Left cardiac atrium (tissue), 4 donors: ENCODE data around the gene LHFPL2. TPM values are rescaled to one million over a fixed set of nuclear protein-coding genes. Genes with fewer than 3 reads are reported as not detected.
"Not testable (repeated sequence)": the region's sequence is repeated elsewhere in the genome, so short reads cannot be mapped to it uniquely, and the experiment has no call there.

Experiments used
- ATAC-seq, 2 donors: fragments of 200-7000 bp; cut with Tn5 transposase; one replicate each; pipeline ENCODE4 v1.9.1; 2020; ENCODE audit warnings: mild to moderate bottlenecking in 2 of 2, moderate library complexity in 2 of 2
- DNase-seq: peaks from one replicate; pipeline ENCODE4 v3.0.0-alpha.2; 2020
- intact Hi-C, 2 donors: fragments of 100-400 bp; cut with DNase I; formaldehyde crosslinking; loops; one replicate each; pipeline versions ENCODE4 v1.14.1 to v1.15.1; 2022 to 2023
- total RNA-seq, 2 donors: library from RNA; stranded (reverse); fragmentation: NEBNext Ultra II Directional; extraction: Animal tissue kit (Norgen Biotek cat#: 25700); gene quantifications; one replicate each; pipeline ENCODE4 v1.2.1, GENCODE V29; 2021
- donor health status: DM: no; HTN: yes; CAD: no.
- donor health status: DM: no; HTN: yes; CAD: no; lungs with severe emphysema.
- donor health status: DM: yes; HTN: yes; CAD: no.
- donor health status: Dilated cardiomyopathy.

LHFPL2 gene
- total RNA-seq, 2 donors from 2014 or later = 12.5 to 23.9 TPM

- intact Hi-C loops = no loop called here
- DNase-seq (no peak), ATAC-seq (peak in 1 of 2 donors; percentile 24)
Observed at GRCh38 chr5:78486218-78486617, 162.4 kb downstream of the LHFPL2 start.

- ATAC-seq (peak; percentile 50 to 90), DNase-seq (peak; percentile 31)
- intact Hi-C loops = no loop called here
Observed at GRCh38 chr5:78483809-78484521, 164.6 kb downstream of the LHFPL2 start.

- DNase-seq = no peak
- intact Hi-C loops = no loop called here
- no peak for ATAC-seq
Observed at GRCh38 chr5:78482948-78483347, 165.6 kb downstream of the LHFPL2 start.

GRCh38 chr5:78476795-78477194 lies 171.8 kb downstream of the LHFPL2 start:
- no peak for DNase-seq
- intact Hi-C loops = loop anchor here in 1 of 2 donors (10.0 kb wide), 1 partner anchor 148 kb away; no protein-coding TSS in a partner anchor
- no peak for ATAC-seq

- no peak for ATAC-seq
- intact Hi-C loops = loop anchor here in 1 of 2 donors (10.0 kb wide), 1 partner anchor 149 kb away; no protein-coding TSS in a partner anchor
- no peak for DNase-seq
Observed at GRCh38 chr5:78475370-78475769, 173.2 kb downstream of the LHFPL2 start.

GRCh38 chr5:78473751-78474150 lies 174.8 kb downstream of the LHFPL2 start:
- intact Hi-C loops = loop anchor here in 1 of 2 donors (5.0 to 10.0 kb wide), 2 partner anchors 59 to 151 kb away; no protein-coding TSS in a partner anchor
- ATAC-seq = no peak
- DNase-seq = no peak

GRCh38 chr5:78472469-78473106 lies 176.0 kb downstream of the LHFPL2 start:
- peak in 1 of 2 donors; percentile 33 for ATAC-seq
- DNase-seq = no peak
- intact Hi-C loops = loop anchor here in 1 of 2 donors (5.0 to 10.0 kb wide), 2 partner anchors 60 to 152 kb away; no protein-coding TSS in a partner anchor

- no peak for DNase-seq
- ATAC-seq = no peak
- intact Hi-C loops = loop anchor here in 1 of 2 donors (5.0 to 10.0 kb wide), 2 partner anchors 60 to 153 kb away; no protein-coding TSS in a partner anchor
Observed at GRCh38 chr5:78471896-78472295, 176.7 kb downstream of the LHFPL2 start.

- DNase-seq (no peak), ATAC-seq (peak; percentile 57 to 74)
- intact Hi-C loops = loop anchor here in 1 of 2 donors (5.0 kb wide), 1 partner anchor 494 kb away; no protein-coding TSS in a partner anchor
Observed at GRCh38 chr5:78467752-78468357, 180.7 kb downstream of the LHFPL2 start.

GRCh38 chr5:78467140-78467539 lies 181.4 kb downstream of the LHFPL2 start:
- no peak for DNase-seq
- no peak for ATAC-seq
- intact Hi-C loops = loop anchor here in 1 of 2 donors (5.0 kb wide), 1 partner anchor 495 kb away; no protein-coding TSS in a partner anchor

GRCh38 chr5:78458843-78459242 lies 189.7 kb downstream of the LHFPL2 start:
- no peak for ATAC-seq
- intact Hi-C loops = no loop called here

GRCh38 chr5:78457507-78457906 lies 191.1 kb downstream of the LHFPL2 start:
- intact Hi-C loops, ATAC-seq, DNase-seq: not testable (repeated sequence)

More at GRCh38 chr5:78458843-78459242, 189.7 kb downstream of the LHFPL2 start:
- DNase-seq = no peak

- intact Hi-C loops = no loop called here
- ATAC-seq = no peak
- DNase-seq = no peak
Observed at GRCh38 chr5:78449103-78449502, 199.5 kb downstream of the LHFPL2 start.

- no peak for ATAC-seq
- intact Hi-C loops = no loop called here
Observed at GRCh38 chr5:78447775-78448424, 200.7 kb downstream of the LHFPL2 start.

More at GRCh38 chr5:78447775-78448424, 200.7 kb downstream of the LHFPL2 start:
- no peak for DNase-seq
